ENCODE data around the gene KCNH3. TPM values are rescaled to one million over a fixed set of nuclear protein-coding genes. Genes with fewer than 3 reads are reported as not detected.
A peak's percentile ranks its signal among the peaks of the same experiment; 100 is the strongest.

Gene KCNH3
- total RNA-seq, 1 donor from 2014 or later = 31.9 TPM

DNA sequence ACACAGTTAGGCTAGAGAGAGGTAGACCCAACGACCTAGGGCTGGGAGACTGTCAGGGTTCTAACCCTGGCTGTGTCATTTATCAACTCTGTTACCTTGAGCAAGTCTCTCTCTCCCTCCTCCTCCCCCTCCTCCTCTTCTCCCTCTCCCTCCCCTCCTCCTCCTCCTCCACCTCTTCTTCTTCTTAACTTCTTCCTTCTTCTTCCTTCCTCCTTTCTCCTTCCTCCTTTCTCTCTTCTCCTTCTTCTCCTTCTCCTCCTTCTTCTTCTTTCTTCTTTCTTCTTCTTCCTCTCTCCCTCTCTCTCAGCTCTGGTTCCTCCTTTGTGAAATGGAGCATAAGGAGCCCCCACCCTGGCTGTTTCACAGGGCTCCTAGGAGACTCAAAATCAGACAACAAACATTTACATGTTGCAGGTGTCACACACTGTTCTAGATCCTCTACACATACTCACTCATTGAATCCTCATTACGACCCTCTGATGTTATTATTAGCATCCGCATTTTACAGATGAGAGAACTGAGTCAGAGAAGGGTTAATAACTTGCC lies 2.2 kb upstream of the KCNH3 start:
- peaks cover 45% of the 10 kb centered on the region for H3K27me3 Mint-ChIP-seq
- no peak for DNase-seq (ENCODE audit: low spot score, unreplicated experiment)
- TF ChIP-seq, protein P1, sequence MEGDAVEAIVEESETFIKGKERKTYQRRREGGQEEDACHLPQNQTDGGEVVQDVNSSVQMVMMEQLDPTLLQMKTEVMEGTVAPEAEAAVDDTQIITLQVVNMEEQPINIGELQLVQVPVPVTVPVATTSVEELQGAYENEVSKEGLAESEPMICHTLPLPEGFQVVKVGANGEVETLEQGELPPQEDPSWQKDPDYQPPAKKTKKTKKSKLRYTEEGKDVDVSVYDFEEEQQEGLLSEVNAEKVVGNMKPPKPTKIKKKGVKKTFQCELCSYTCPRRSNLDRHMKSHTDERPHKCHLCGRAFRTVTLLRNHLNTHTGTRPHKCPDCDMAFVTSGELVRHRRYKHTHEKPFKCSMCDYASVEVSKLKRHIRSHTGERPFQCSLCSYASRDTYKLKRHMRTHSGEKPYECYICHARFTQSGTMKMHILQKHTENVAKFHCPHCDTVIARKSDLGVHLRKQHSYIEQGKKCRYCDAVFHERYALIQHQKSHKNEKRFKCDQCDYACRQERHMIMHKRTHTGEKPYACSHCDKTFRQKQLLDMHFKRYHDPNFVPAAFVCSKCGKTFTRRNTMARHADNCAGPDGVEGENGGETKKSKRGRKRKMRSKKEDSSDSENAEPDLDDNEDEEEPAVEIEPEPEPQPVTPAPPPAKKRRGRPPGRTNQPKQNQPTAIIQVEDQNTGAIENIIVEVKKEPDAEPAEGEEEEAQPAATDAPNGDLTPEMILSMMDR (IDR thresholded peaks at IDR 0.05; ENCODE audit: unreplicated experiment) = no peak
- H3K4me1 Mint-ChIP-seq (ENCODE audit: low read depth) = peaks cover 26% of the 10 kb centered on the region
- H3K4me3 Mint-ChIP-seq (ENCODE audit: low read depth) = peak overlapping the region; percentile 76
- H3K9me3 Mint-ChIP-seq (ENCODE audit: low read depth) = no peaks in the 10 kb centered on the region
- H3K27ac Mint-ChIP-seq = no peak overlapping the region
- H3K36me3 Mint-ChIP-seq (ENCODE audit: insufficient read depth) = peaks cover 5% of the 10 kb centered on the region

DNA sequence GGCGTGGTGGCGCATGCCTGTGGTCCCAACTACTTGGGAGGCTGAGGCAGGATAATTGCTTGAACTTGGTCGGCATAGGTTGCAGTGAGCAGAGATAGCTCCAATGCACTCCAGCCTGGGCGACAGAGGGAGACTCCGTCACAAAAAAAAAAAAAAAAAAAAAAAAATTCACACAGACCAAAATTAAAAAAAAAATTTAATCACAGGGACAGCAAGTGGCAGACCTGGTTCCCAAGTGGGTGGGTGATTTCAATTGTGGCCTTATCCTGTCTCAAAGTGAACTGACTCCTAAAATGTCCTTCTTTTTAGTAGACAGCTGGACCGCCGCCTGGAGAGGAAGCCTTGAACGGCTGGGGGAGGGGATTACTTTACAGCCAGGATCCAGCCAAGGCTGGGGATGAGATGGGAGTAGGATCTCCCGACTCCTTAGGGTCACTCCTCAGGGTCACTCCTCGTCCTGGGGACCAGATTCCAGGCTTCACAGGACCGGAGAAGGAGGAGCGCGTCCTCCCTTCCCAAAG lies 1.5 kb upstream of the KCNH3 start:
- H3K27ac Mint-ChIP-seq = no peak overlapping the region
- DNase-seq (ENCODE audit: low spot score, unreplicated experiment) = no peak
- TF ChIP-seq, protein P1 (IDR thresholded peaks at IDR 0.05; ENCODE audit: unreplicated experiment) = no peak
- H3K9me3 Mint-ChIP-seq (ENCODE audit: low read depth) = no peaks in the 10 kb centered on the region
- peaks cover 48% of the 10 kb centered on the region for H3K27me3 Mint-ChIP-seq
- H3K36me3 Mint-ChIP-seq (ENCODE audit: insufficient read depth) = peaks cover 8% of the 10 kb centered on the region
- H3K4me1 Mint-ChIP-seq (ENCODE audit: low read depth) = peaks cover 26% of the 10 kb centered on the region
- peak overlapping the region; percentile 76 for H3K4me3 Mint-ChIP-seq (ENCODE audit: low read depth)

DNA sequence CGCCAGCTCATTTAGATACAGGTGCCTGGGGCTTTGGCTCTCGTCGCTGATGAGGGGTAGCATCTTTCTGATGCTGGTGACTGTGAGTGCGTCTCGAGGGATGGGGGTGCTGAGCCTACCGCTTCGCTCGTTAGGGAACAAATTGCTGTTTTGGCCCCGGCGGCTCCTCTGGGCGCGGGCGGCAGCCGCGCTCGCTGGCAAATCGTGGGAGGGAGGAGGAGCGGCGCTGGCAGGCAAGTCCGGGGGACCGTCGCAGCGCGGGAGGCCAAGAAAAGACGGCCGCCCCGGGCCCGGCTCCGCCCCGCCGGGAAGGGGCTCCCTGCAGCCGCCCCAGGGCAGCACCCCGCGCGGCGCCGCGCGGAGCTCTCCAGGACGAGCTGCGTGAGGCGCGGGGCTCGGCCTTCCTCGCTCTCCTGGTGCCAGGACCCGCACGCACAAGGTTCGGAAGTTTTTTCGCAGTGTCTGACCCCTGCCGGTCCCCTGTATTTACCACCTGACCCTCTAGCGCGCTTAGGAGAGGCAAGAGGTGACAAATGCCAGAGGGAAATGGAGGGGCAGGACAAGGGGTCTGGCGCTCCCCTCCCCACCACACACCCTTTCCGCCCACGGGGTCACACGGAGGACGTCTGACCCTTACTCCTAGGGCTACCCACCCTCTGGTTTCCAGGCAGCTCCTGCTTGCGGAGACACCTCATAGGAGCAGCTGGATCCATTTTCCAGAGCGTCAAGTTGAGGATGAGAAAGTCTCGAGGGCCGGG lies 899 bp upstream of the KCNH3 start:
- no peak for DNase-seq (ENCODE audit: low spot score, unreplicated experiment)
- TF ChIP-seq, protein P1 (IDR thresholded peaks at IDR 0.05; ENCODE audit: unreplicated experiment) = peak; percentile 32
- Mint-ChIP-seq H3K9me3 (ENCODE audit: low read depth) (no peaks in the 10 kb centered on the region), H3K4me1 (ENCODE audit: low read depth) (peaks cover 22% of the 10 kb centered on the region), H3K36me3 (ENCODE audit: insufficient read depth) (peaks cover 10% of the 10 kb centered on the region), H3K27me3 (peaks cover 55% of the 10 kb centered on the region), H3K27ac (peak overlapping the region; percentile 69), H3K4me3 (ENCODE audit: low read depth) (peak overlapping the region; percentile 78)

DNA sequence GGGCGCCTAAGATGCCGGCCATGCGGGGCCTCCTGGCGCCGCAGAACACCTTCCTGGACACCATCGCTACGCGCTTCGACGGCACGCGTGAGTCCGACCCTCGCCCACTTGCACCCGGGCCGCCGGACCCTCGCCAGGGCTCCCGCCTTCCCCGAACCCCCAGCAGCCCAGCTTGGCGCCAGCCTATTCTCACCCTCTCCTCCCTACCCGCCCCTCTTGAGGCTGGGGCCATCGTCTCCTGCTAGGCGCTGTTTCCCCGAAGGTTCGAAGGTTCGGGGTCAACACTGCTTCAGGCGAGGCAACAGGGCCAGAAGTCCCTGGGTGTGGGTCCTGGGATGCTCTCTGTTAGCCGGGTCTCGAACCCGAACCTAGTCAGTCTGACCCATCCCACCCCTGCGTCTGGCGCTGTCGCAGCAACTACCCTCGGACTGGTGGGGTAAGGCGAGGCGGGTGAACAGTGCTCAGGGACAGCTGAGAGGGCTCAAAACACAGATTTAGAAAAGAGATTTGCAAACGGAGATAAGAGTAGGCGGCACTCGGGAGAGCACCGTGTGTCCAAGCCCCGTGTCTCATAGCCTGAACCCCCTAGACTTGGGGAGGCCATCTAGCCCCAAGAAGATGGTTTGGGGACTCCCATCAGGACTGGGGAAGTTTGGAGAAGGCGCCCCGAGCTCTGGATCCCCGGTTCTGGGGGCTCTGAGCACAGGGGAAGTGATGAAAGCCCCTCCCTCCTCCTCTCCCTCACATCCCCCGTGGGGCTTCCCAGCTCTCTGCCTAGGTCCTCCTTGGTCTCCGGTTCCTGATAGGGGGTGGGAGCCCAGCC lies 787 bp downstream of the KCNH3 start:
- Mint-ChIP-seq H3K27ac (no peak overlapping the region), H3K36me3 (ENCODE audit: insufficient read depth) (peaks cover 11% of the 10 kb centered on the region), H3K4me3 (ENCODE audit: low read depth) (peak overlapping the region; percentile 70), H3K27me3 (peaks cover 69% of the 10 kb centered on the region), H3K4me1 (ENCODE audit: low read depth) (peaks cover 19% of the 10 kb centered on the region), H3K9me3 (ENCODE audit: low read depth) (no peaks in the 10 kb centered on the region)
- no peak for DNase-seq (ENCODE audit: low spot score, unreplicated experiment)
- TF ChIP-seq, protein P1 (IDR thresholded peaks at IDR 0.05; ENCODE audit: unreplicated experiment) = no peak
